ENCODE results near the gene NEK8. TPM values are rescaled to one million over a fixed set of nuclear protein-coding genes. Genes with fewer than 3 reads are reported as not detected.

Gene NEK8
- total and polyA plus RNA-seq, 4 donors, result 5.1 to 14.7 (median 7.4) TPM

- Histone ChIP-seq H3K27me3 (ENCODE audit: control insufficient read depth in 3 of 3, insufficient read depth in 3 of 3, low read length in 2 of 3) (no peaks in the 10 kb centered on the region), H3K9me3 (ENCODE audit: control insufficient read depth in 4 of 4, insufficient read depth in 3 of 4, low read length in 3 of 4) (no peaks in the 10 kb centered on the region), H3K4me3 (no peak overlapping the region), H3K4me1 (ENCODE audit: control insufficient read depth in 5 of 5, insufficient read depth in 5 of 5, low read length in 5 of 5) (peaks cover 0 to 12% (median 2%) of the 10 kb centered on the region in 5 donors), H3K36me3 (ENCODE audit: control insufficient read depth in 4 of 4, insufficient read depth in 4 of 4, low read length in 4 of 4) (peaks cover 5 to 20% (median 16%) of the 10 kb centered on the region in 4 donors), H3K27ac (ENCODE audit: low read depth in 1 of 2, low read length in 1 of 2) (peak overlapping the region in 1 of 2 donors; percentile 56), H3K9ac (ENCODE audit: insufficient read depth in 1 of 2, low read length in 2 of 2) (no peak overlapping the region)
- DNase-seq (no peak), ATAC-seq (ENCODE audit: insufficient read depth, low FRiP score) (no peak)
- TF ChIP-seq CTCF (IDR thresholded peaks at IDR 0.05; ENCODE audit: control extremely low read depth, extremely low read depth), result no peak
- WGBS, 2 donors, result 81 to 94% methylated on average over 1 of the region's 1 CpG
Observed at GRCh38 chr17:28763137-28763799, 34.7 kb downstream of the NEK8 start.

- TF ChIP-seq CTCF (IDR thresholded peaks at IDR 0.05; ENCODE audit: control extremely low read depth, extremely low read depth), result peak; percentile 70
- 44 to 62% methylated on average over 5 of the region's 5 CpGs for WGBS, 2 donors
- Histone ChIP-seq H3K9ac (ENCODE audit: insufficient read depth in 1 of 2, low read length in 2 of 2) (no peak overlapping the region), H3K9me3 (ENCODE audit: control insufficient read depth in 4 of 4, insufficient read depth in 3 of 4, low read length in 3 of 4) (no peaks in the 10 kb centered on the region), H3K4me1 (ENCODE audit: control insufficient read depth in 5 of 5, insufficient read depth in 5 of 5, low read length in 5 of 5) (peaks cover 0 to 12% (median 2%) of the 10 kb centered on the region in 5 donors), H3K4me3 (no peak overlapping the region), H3K36me3 (ENCODE audit: control insufficient read depth in 4 of 4, insufficient read depth in 4 of 4, low read length in 4 of 4) (peaks cover 5 to 16% (median 15%) of the 10 kb centered on the region in 4 donors), H3K27me3 (ENCODE audit: control insufficient read depth in 3 of 3, insufficient read depth in 3 of 3, low read length in 2 of 3) (no peaks in the 10 kb centered on the region), H3K27ac (ENCODE audit: low read depth in 1 of 2, low read length in 1 of 2) (no peak overlapping the region)
- no peak for ATAC-seq (ENCODE audit: insufficient read depth, low FRiP score)
- peak; percentile 70 to 85 (median 84) for DNase-seq
Observed at GRCh38 chr17:28763804-28764266, 35.2 kb downstream of the NEK8 start.

DNA sequence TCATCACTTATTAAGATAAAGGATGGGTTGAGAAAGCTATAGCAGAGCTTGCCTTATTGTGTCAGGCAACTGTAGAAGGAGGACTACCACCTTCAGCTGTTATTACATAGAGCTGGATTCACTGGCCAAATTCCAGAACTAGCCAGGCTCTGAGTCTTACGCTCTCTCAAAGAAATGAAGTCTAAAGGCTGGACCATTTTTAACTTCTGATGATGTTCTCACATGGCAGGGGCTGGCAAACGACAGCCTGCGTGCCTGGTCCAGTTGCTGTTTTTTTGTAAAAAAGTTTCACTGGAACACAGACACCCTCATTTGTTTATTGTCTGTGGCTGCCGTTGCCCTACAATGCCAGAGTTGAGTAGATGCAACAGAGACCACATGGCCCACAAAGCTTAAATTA lies 36.5 kb downstream of the NEK8 start:
- Histone ChIP-seq H3K36me3 (ENCODE audit: control insufficient read depth in 4 of 4, insufficient read depth in 4 of 4, low read length in 4 of 4) (peaks cover 5 to 15% (median 10%) of the 10 kb centered on the region in 4 donors), H3K9me3 (ENCODE audit: control insufficient read depth in 4 of 4, insufficient read depth in 3 of 4, low read length in 3 of 4) (no peaks in the 10 kb centered on the region), H3K4me3 (no peak overlapping the region), H3K4me1 (ENCODE audit: control insufficient read depth in 5 of 5, insufficient read depth in 5 of 5, low read length in 5 of 5) (peaks cover 0 to 12% (median 0%) of the 10 kb centered on the region in 5 donors), H3K27ac (ENCODE audit: low read depth in 1 of 2, low read length in 1 of 2) (no peak overlapping the region), H3K9ac (ENCODE audit: insufficient read depth in 1 of 2, low read length in 2 of 2) (no peak overlapping the region), H3K27me3 (ENCODE audit: control insufficient read depth in 3 of 3, insufficient read depth in 3 of 3, low read length in 2 of 3) (no peaks in the 10 kb centered on the region)
- DNase-seq, result no peak
- no peak for TF ChIP-seq CTCF (IDR thresholded peaks at IDR 0.05; ENCODE audit: control extremely low read depth, extremely low read depth)
- no peak for ATAC-seq (ENCODE audit: insufficient read depth, low FRiP score)
- 84 to 91% methylated on average over 4 of the region's 4 CpGs for WGBS, 2 donors

All from lung (tissue), 12 donors.